ENCODE data around the gene LYRM9. TPM values are rescaled to one million over a fixed set of nuclear protein-coding genes. Genes with fewer than 3 reads are reported as not detected.

LYRM9 gene
- total and polyA plus RNA-seq, 9 of the 15 experiments (the other 6 are each of a cell fraction or from before 2014, with no cell fraction given) = 0.98 to 4.7 (median 1.8) TPM

DNA sequence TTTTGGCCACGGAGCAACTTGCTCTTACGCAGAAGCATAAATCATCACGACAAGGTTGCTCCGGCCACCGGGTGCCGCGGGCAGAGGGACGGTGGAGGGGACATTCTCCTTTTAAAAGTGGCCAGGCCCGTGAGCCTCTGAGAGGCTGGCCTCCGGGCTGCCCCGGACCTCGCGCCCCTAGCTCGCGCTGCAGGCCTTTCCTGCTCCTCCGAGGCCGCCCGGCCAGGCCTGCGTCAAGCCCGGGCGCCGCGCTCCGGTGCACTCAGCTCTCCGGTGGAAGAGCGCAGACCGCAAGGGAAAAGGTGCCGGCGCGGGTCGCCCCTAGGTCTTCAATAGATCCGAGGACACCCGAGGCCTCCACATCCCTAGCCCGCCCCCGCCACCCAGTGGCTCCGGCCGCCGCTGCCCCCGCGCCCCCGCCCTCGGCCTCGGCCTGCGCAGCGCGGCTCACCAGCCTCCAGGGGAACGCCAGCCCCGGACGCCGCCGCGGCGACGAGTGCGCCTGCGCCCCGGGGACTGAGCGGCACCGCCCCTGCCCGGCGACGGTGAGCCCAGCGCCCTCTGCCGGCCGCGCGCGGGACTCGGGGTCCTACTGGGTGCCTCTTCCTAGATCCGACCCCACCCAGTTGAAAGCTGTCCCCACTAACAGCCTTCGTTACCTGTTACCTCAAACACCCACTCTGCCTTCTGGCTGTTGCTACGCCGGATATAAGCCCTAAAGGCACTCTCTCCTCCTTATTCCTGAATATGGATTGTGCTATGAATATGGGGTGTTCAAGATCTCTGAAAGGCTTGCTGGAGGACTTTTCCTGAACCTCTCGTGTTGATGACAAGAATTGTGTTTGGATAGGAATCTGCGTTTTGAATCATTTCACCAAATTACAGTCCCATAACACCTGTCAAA, at the start of gene LYRM9 (continued):
- TF ChIP-seq, protein P1, sequence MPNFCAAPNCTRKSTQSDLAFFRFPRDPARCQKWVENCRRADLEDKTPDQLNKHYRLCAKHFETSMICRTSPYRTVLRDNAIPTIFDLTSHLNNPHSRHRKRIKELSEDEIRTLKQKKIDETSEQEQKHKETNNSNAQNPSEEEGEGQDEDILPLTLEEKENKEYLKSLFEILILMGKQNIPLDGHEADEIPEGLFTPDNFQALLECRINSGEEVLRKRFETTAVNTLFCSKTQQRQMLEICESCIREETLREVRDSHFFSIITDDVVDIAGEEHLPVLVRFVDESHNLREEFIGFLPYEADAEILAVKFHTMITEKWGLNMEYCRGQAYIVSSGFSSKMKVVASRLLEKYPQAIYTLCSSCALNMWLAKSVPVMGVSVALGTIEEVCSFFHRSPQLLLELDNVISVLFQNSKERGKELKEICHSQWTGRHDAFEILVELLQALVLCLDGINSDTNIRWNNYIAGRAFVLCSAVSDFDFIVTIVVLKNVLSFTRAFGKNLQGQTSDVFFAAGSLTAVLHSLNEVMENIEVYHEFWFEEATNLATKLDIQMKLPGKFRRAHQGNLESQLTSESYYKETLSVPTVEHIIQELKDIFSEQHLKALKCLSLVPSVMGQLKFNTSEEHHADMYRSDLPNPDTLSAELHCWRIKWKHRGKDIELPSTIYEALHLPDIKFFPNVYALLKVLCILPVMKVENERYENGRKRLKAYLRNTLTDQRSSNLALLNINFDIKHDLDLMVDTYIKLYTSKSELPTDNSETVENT (CRISPR knock-in tag; IDR thresholded peaks at IDR 0.05) = 0 out of 2 replicates have a peak, but pooled peaks have one; percentile 20
- TF ChIP-seq ZBTB12 (CRISPR knock-in tag; IDR thresholded peaks at IDR 0.05) (no peak), HDGF (IDR thresholded peaks at IDR 0.05) (no peak), TAF1 (IDR thresholded peaks at IDR 0.05; ENCODE audit: control insufficient read depth, extremely low read depth, insufficient read depth, low read length, severe bottlenecking) (no peak), EGR1 (conservative IDR thresholded peaks at IDR 0.05) (peak; percentile 89), PTRF (tag; IDR thresholded peaks at IDR 0.05) (no peak), ATF7 (IDR thresholded peaks at IDR 0.05) (peak; percentile 27), ZNF830 (CRISPR knock-in tag; IDR thresholded peaks at IDR 0.05) (no peak), TCFL5 (CRISPR knock-in tag; conservative IDR thresholded peaks at IDR 0.05) (no peak), VEZF1 (CRISPR knock-in tag; IDR thresholded peaks at IDR 0.05) (peak; percentile 98), BCL6 (CRISPR knock-in tag; IDR thresholded peaks at IDR 0.05) (no peak), RBM34 (IDR thresholded peaks at IDR 0.05; ENCODE audit: borderline replicate concordance, insufficient read depth, low read length) (no peak), NELFE (IDR thresholded peaks at IDR 0.05; ENCODE audit: insufficient read depth, insufficient read length) (no peak)
- TF ChIP-seq, protein P2, sequence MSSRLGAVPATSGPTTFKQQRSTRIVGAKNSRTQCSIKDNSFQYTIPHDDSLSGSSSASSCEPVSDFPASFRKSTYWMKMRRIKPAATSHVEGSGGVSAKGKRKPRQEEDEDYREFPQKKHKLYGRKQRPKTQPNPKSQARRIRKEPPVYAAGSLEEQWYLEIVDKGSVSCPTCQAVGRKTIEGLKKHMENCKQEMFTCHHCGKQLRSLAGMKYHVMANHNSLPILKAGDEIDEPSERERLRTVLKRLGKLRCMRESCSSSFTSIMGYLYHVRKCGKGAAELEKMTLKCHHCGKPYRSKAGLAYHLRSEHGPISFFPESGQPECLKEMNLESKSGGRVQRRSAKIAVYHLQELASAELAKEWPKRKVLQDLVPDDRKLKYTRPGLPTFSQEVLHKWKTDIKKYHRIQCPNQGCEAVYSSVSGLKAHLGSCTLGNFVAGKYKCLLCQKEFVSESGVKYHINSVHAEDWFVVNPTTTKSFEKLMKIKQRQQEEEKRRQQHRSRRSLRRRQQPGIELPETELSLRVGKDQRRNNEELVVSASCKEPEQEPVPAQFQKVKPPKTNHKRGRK (tag; IDR thresholded peaks at IDR 0.05) = no peak
- TF ChIP-seq, protein P3, sequence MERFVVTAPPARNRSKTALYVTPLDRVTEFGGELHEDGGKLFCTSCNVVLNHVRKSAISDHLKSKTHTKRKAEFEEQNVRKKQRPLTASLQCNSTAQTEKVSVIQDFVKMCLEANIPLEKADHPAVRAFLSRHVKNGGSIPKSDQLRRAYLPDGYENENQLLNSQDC (CRISPR knock-in tag; IDR thresholded peaks at IDR 0.05) = no peak

Measured in K562 (cell line).